Glomerular visceral epithelial cell (primary cell): ENCODE measurements around the gene SHROOM3.

ENCODE experiments used
- DNase-seq: peaks from one replicate; pipeline ENCODE4 v3.0.0-alpha.2; 2016; ENCODE audit errors: extremely low spot score

SHROOM3 gene

GRCh38 chr4:76569225-76569624 is 134.2 kb downstream of the SHROOM3 start:
- DNase-seq = no peak

GRCh38 chr4:76569706-76570105 is 134.7 kb downstream of the SHROOM3 start:
- peak; percentile 43 for DNase-seq

GRCh38 chr4:76570141-76570973 is 135.3 kb downstream of the SHROOM3 start:
- peak; percentile 69 for DNase-seq

GRCh38 chr4:76571274-76571673 is 136.2 kb downstream of the SHROOM3 start:
- DNase-seq = no peak

- DNase-seq = no peak
Measured at GRCh38 chr4:76572224-76572623, 137.2 kb downstream of the SHROOM3 start.

DNA sequence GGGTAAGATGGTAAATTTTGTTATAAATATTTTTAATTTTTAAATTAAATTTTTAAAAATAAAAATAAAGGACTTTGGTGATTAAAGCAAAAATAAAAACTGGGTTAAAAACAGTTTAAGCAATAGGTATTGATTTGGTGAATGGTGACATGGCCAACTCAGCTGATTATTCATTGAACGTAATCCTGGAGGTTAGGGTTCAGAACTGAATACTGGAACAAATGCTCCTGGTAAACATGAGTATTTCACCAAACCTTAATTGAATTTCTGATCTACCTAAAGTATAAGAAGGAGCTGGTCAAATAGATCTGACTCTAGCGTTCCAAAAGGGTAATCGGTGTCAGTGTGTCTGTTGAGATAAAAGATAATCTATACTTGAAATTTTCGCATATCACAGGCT is 141.8 kb downstream of the SHROOM3 start:
- no peak for DNase-seq

- DNase-seq = no peak
Measured at GRCh38 chr4:76578002-76578560, 143.1 kb downstream of the SHROOM3 start.

DNA sequence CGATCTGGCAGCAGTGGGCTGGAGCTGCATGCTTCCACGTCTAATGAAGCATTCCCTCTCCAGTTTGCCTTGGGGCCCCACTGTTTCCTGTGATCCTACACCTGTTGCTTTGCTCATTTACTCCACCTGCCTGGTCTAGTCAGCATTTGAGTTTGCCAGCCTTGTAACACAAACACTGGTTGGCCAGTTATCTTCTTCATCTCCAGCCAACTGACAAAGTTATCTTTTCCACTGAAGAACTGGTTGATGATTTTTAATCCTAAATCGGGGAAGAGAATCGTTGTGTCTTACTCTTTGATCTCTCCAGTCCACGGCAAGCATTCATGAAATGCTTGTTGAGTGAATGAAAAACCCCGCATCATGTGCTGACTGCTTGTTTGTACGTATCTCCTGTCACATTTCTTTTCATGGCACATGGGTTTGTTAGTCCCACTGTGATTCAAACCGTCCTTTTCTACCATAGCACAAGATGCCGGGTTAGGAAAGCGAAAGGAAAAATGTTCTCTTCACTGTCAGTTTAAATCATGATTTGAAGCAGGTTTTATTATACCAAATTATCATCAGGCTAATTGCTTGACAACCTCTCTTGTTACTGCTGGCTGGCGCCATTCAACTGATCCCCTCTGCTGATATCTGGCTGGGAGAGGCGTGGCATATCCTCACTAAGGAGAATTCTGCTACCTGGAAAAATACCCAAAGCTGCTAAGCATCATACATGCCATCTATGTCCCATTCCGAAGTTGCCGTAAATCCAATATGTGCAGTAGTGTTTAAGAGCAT is 144.8 kb downstream of the SHROOM3 start:
- DNase-seq = no peak

DNA sequence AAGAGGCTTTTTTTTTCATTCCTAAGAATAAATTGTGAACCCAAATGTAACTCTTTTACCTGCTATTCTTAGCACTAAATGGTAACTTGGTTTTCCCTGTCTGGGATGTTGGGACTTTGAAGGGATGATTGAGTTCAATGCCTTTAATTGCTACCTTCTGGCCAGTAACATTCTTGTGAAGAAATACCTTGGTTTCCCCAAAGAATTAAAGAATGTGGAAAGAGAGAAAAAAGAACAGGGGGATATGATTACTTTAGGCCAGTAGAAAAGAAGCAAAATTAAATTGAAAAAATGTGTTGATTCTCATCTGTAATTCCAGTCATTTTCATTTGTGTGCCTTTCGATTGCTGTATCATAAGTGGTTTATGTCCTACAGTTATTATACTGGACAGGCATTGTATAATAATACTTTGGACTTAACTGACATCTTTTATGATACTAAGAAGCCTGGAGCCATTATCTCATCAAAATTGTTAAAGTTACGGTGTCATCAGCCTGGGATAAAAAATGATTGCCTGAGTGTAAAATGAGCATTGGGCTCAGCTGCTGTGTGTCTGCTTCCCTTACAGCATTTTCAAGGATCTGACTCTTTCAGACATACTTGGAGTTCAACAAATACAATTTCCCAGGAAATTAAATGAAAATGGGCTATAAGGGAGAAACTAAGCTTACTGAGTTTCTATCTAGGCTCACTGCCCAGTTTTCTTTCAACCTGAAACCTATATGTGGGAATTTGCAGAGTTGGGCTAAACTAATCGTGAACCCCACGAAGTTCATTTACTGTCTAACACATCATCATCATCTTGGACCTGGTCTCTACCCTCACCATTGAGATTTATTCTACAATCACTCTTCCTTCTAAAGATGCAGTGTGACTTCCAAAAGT is 146.3 kb downstream of the SHROOM3 start:
- no peak for DNase-seq

DNA sequence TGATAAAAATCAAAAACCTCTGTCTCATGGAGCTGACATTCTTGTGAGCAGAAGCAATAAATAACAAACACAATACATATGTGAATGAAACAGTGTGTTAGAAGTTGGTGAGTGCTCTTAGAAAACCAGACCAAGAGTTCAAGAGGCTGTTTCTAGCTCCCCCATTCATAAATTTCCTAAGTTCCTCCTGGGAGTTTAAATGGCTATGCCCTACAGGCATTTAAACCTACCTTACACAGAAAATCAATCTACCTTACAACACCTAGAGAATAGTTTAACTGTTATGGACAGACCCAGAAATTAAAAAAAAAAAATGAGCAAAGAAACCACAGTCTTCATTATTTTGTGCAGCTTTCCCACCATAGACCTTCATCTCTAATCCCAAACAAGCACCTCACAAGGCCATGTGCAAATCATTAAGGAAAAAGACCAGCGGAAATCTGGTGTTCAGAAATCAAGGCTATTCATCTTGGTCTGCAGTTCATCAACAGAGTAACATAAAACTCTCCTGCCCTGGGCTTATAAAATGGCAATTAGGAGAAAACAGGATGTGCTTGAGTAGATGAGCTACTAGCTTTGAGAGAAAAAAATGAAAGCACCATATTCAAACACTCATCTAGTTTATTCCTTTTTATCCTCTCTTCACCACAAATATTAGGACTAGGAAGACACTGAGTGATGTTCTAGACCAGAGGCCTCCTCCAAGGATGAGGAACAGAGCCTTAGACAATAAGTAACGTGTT is 147.2 kb downstream of the SHROOM3 start:
- DNase-seq = no peak

DNA sequence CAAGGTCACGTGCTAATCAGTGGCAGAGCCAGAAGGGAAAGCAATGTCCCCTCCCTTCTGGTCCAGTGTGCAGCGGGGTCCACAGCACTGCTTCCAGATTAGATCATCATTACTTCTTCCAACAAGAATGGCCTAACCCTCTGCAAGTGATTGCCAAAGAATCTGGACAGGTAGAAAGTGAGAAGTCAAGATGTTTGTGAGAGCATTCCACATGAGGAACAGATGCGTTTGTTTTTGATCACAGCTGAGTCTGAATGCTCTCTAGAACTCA is 147.7 kb downstream of the SHROOM3 start:
- no peak for DNase-seq

DNA sequence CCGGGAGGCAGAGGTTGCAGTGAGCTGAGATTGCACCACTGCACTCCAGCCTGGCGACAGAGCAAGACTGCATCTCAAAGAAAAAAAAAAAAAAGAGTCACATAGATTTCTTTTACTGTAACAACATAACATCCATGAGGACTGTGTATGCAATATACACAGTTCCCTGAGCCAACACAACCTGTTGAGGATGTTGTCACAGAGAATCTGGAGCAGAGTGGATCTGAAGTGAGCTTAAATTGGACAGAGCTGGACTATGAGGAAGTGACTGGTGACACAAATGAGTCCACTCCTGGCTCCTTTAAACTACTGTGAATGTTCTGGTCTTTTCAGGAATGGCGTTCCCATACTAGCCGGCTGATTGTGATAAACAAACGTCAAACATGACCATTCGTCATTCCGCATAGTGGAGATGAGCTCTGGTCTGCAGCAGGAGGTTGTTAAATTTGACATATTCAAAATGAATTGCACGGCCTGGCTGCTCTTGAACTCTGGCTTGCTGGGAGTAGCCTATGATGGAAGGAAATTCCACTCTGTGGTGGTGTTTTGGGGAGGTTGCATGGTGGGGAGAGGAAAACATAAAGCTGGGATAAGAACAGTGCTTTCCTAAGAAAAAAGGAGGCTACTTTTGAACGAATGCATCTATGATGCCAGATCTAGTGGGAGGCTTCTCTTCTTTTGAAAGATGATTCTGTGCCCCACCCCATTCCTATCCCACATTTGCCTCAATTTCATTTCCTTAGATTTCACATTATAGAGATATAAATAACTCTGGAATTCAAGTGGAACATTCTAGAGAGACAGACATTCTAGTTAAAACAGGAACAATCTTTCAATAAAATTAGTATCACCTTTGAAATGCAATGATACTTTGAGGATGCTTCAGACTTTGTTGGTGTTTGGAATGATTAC is 149.5 kb downstream of the SHROOM3 start:
- no peak for DNase-seq

DNA sequence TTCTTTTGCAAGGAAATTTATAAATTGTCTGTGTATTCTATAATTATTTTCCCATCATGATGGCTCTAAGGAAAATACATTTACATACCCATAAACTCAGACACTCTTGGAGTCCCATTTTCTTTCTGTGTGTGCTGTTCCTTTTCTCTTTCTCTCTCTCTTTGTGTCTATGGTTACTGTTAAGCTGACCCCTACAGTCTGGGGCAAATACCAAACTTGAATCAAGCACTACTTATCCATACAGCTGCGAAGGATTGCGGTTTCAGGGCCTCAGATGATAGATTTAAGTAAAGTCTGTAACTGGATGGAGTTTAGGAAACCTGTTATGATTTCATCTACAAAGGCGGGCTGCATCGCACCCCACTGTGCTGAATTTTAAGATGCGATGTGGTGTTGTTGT is 150.2 kb downstream of the SHROOM3 start:
- peak; percentile 51 for DNase-seq

DNA sequence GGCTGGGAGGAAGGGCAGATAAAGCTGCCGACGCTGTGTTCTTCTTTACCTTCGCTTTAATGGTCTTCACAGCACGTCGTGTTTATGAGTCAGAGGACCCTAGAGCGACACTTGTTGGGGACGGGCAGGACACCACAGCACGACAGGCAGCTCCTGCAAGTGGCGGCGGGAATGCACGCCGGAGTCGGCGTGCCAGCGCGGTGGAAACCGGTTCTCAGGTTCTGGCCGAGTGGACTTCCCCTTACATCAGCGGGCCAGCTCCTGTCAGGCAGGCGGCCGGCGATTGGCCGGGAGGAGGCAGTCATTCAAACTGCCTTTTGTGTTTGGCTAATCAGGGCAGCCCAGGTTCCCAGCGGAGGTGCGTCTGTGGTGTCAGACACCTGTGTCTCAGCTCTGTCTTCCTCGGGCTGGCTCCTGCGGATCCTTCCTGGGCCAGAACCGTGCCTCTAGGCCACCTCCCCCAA is 150.9 kb downstream of the SHROOM3 start:
- DNase-seq = peak; percentile 88

DNA sequence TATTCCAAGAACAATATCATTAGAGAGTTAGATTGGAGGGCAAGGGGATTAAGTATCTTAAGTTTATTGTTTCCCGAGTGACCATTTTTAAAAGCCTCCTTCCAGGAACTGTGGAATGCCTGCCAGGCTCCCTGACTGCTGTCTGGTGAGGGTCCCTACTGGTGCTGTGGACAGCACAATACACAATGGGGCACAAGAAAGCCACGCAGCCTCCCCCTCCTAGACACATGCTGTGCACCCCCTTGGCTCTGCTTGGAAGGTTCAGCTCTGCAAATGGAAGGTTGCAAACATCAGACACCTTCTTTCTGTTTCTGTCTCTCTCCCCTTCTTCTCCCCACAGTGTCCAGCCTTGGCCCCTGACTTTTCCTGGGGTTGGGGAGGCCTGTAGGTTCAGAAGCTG is 153.2 kb downstream of the SHROOM3 start:
- DNase-seq = no peak

GRCh38 chr4:76589402-76589801 is 154.4 kb downstream of the SHROOM3 start:
- peak; percentile 56 for DNase-seq

DNA sequence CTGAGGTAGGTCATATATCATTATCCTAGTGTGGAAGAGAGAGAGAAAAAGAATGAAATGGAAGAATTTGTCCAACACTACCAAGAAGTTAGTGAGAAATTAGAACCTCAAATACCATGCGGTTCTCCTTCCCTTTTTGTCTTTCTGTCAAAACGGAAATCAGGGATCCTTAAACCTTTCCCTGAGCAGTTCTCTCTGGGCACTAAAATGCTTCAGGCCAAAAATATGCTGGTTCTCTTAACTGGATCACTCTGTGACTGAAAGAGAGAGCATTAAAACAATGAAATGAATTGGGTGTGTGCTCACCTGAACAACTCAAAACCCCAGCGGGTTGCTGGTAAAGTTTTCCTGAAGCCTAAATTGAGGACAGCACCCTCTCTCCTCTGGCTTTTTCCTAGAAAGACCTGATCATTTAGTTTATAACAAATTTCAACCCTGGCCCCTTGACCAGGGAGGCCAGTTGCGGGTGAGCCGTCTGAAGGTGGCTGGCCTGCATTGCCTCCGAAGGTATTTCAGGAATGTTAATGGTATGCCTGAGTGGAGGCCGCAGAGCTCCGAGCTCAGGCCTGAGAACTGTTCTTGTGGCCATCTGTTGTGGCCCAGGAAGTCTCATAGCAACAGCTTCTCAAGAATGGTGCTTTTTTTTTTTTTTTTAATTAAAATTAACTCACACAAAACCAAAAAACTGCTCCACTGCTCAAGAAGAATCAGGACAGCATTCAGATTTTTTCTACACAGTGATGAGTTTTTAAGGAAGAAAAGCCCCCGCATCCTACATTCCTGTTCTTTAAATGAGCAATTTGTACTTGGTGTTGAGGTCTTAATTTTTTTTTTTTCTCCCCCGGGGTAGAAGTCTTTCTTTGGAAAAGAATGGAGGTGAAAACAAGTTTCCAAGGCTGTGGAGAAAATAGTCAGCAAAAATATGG is 155.1 kb downstream of the SHROOM3 start:
- peak; percentile 99 for DNase-seq

GRCh38 chr4:76590798-76591281 is 155.8 kb downstream of the SHROOM3 start:
- DNase-seq = peak; percentile 83

DNA sequence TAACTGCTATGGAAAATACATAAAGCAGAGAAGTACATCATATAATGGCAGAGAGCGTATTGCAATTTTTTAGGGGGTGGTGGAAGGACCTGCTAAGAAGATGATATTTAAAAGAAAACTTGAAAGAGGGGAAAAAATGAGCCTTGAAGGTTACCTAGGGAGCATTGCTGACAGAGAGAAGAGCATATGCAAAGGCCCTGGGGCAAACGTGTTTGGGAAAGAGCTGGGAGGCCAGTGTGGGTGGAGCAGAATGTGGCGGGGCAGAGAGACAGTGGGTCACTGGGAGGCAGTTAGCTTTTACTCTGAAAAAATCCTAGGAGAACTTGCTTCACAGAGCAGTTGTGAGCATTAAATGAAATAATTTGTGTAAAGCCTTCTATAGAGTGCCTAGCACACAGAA is 157.0 kb downstream of the SHROOM3 start:
- DNase-seq = no peak
